HG03520 (cell line): ENCODE results near the gene AKR1B15.
"Not testable (repeated sequence)": the region's sequence is repeated elsewhere in the genome, so short reads cannot be mapped to it uniquely, and the experiment has no call there.

ENCODE experiments used
- ATAC-seq: cut with Tn5 transposase; IDR thresholded peaks from one replicate; pipeline ENCODE4 v1.9.1; 2021; ENCODE audit warnings: mild to moderate bottlenecking, moderate library complexity; ENCODE audit not compliant: unreplicated experiment

AKR1B15 gene

DNA sequence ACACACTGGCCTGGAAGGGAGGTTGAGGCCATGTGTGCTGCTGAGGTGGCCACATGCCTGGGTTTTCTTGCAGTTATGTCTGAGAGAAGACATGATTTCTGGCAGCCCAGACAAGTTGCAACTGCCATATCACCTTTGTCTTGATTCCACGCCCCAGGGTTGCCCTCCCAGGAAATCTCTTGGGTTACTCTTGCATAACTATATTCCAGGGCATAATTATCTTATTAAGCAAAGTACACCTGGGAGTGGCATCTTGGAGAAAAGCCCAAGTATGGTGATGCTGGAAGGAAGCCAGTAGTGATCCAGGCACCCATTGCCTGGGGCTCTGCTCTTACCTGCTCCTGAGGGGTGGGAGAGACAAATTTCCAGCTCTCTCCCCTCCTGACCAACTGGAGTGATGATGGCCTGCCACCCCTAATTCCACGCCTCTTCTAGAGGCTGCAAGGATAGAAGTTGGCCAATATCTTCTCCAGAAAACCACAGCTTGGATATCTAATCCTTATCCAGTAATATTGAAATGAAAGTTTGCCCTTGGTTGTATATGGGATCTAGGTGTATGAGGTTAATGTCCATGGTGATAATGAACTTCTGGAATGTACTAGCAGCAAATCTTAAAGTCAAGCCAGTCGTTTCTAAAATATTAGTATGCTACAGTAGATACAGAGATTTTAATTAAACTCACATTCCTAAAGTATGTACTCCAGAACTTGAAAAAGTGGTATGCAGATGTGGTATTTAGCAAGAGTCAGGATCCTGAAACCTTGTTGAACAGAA, 16.5 kb upstream of the AKR1B15 start:
- no peak for ATAC-seq

DNA sequence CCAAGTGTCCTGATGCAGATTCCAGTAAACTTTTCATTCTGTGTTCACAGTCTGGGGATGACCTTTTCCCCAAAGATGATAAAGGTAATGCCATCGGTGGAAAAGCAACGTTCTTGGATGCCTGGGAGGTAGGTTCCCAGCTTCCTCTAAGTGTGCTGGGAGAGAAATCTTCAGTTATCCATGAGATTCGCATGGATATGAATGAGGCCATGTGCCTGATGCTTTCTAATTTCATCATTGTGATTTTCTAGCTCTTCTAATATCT, 16.0 kb upstream of the AKR1B15 start:
- ATAC-seq: no peak

DNA sequence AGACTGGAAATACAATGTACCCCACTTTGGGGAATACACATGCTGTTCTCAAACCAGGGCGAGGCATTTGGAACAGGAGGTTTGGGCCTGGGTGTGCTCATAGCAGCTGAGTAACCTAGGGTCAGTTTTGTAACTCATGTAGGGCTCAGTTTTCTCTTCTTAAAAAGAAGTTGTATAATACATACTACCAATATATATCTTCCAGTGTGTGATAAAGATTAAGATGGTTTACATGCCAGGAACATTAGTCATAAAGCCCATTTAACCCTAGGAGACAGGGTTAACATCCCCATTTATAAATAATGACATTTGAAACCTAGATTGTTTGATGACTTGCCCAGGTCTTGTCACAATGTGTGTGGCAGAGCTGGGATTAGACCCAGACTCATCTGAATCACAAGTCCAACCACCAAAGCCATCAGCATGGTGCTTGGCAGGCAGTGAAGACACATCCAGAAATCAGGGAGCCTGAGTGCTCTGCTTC, 15.6 kb upstream of the AKR1B15 start:
- ATAC-seq: no peak

DNA sequence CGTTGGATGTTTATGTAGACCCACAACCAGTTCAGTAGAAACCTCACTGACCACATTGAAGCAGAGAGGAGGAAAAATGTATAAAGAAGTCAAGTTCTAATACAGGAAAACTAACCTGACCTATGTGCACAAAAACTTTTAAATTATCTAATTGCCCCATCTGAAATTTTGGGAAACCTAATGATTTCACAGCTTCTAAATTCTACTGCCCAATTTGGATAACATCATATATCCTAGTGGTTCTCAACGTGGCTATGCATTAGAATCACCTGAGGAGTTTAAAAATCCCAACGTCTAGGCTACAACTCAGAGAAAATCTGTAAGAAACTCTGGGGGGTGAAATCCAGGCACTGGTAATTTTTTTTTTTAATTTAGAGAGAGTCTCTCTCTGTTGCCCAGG, 14.3 kb upstream of the AKR1B15 start:
- no peak for ATAC-seq

DNA sequence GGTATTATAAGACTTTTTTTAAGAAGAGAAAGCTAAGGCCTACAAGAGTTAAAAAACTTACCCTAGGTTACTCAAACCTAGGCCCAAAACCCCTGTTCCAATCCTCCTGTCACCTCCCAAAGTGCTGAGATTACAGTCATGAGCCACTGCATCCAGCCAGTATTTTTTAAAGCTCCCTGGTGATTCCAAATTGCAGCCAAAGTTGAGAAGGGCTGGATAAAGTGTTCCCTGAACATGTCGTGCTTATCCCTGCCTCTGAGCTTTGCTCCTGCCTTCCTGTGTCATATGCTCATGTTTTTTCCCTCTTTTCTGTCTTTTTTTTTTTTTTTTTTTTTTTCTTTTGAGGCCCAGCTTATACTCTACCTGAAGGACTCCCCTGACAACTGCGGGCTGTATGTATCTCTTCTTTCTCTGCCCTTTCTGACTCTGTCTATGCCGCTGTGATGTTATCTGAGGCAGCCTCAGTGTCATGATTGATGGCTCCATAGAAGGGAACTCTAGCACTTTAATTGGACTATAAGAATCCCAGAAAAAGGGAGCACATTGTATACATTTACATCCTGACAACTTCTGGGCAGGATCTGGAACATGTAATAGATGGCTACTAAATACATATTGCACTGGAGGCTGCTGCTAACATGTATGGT, 13.5 kb upstream of the AKR1B15 start:
- no peak for ATAC-seq

DNA sequence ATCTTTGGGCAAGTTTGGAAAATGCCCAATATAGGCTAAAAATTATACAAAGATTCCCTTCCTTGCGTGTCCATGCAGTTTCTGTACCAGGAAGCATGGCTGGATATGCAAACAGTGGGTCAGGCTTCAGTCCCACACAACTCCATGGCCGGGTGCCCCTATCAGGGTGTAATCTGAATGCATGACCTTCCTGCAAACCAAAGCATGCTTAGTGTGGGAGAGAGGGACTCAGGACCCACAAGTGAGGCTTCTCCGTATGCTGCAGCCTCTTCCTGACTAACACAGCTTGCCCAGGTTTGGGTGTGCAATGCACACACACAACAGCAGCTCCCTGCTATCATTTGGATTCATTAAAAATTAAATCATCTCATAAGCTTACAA, 13.0 kb upstream of the AKR1B15 start:
- ATAC-seq: no peak

DNA sequence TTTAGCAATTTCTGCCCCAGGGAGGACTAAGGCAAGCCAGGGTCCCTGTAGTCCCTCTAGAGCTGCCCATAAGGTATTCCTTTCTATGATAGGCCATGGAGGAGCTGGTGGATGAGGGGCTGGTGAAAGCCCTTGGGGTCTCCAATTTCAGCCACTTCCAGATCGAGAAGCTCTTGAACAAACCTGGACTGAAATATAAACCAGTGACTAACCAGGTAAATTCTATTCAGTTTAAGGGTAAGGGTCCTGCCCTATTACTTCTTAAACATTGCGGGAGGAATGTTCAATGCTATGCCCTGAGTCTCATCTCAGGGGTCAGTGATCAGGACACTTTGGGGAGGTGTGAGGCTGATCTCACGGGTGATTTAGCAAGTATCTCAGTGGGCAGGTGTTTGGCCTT, 12.4 kb upstream of the AKR1B15 start:
- ATAC-seq: not testable (repeated sequence)

DNA sequence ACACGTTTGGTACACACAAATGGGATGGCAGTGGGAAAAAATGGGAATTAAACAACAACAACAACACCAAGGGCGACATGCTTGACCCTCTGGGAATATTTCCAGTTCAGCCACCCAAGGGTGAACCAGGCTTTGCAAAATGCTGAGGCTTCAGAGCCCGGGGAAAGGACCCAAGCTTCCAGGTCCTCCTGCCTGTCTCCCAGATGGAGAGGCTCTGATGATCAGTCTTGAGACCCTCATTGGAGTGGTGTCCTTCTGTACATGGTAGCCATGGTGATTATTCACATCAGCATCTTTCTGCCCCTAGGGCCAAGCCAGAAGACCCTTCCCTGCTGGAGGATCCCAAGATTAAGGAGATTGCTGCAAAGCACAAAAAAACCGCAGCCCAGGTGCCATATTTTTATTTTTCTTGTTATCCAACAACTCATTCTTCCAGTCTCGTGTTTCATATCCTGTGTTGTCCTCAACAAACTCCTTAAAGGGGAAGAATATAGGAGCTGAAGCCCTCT, 11.6 kb upstream of the AKR1B15 start:
- ATAC-seq: not testable (repeated sequence)

DNA sequence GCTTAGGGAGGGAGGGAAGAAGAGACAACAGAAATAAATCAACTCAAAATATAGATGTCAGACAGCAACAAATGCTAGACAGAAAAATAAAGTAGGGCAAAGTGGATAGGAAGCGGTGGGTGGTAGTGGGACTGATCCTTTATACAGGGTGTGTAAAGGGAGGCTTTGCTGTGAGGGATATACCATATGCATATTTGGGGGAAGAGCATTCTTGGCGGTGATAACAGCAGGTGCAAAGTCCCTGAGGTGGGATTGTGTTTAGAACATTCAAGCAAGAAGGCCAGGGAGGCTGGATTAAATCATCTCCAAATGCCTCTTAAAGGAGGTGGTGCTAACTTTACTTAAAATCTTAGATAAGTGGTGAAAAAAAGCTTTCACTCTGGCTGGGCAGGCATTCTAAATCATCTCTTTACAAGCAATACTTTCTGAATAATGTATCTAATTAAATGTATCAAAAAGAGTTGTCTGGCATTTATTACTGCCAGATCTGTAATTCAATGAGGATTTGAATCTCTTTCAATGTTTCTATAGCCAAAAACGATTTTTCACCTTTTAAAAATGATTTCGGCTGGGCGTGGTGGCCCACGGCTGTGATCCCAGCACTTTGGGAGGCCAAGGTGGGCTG, 9.4 kb upstream of the AKR1B15 start:
- ATAC-seq: no peak

DNA sequence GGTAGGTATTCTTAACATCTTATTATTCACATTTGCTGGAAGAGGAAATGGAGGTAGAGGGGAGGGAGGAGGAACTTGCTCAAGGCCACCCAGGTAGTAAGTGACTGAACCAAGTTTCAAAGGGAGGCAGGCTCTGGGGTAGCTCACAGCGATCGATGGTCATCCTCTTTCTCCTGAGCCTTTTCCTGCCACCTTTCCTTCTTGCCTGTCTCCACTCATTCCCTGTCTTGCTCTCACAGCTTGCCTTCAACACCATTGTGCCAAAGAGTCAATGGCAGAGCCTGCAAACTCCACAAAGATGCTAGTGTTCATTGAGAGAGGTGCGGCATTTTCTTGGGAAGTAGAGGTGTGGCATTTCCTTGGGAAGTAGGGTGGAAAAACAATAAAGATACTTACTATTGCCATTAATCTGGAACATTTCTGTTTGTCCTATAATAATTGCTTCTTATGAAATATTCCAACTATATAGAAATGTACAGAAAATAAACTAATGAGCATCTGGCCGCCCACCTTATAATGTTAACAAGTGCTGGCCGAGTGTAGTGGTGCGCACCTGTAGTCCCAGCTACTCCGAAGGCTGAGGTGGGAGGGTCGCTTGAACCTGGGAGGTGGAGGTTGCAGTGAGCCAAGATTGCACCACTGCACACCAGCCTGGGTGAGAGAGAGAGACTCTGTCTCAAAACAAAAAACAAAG, 7.3 kb upstream of the AKR1B15 start:
- not testable (repeated sequence) for ATAC-seq

DNA sequence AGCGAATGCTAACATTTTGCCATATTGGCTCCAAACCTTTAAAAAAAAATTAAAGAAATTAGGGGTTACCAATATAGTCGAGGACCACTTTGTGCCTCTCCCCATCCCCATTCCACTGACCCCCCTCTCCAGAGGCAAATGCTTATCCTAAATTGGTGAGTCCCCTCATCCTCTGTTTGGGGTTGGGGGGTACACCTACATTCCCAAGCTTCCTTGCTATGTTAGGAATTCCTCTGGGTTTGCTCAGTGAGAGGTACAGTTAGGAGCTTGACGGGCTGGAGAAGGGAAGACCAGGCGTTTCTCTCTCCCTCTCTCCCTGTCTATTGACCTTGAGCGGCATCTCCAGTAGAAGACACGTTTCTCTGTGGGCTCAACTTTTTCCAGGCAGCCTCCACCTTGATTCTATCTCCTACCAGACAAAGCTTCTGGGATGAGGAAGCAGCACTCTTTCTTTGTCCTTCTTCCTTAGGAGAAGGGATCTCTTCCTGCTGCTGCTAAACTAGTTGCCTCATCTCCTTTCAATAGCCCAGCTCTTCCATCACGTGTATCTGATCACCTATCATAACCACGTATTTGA, 6.6 kb upstream of the AKR1B15 start:
- ATAC-seq: no peak

DNA sequence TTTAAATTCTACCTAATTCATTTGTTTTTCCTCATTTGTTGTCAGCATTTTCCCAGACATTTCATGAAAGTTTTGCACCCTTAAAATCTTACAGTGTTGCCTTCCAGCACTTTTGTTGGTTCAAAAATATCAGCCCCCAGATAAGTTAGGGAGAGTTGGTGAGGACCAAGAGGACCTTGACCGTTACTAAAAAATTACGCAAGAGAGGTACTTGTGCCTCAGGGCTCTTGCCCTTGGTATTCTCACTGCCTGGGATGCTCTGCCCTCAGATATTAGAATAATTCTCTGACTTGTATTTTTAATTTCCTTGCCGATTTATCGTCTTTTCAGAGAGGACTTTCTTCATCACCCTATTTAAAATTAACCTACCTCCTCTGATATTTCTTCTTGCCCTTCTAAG, 3.5 kb upstream of the AKR1B15 start:
- ATAC-seq: no peak

DNA sequence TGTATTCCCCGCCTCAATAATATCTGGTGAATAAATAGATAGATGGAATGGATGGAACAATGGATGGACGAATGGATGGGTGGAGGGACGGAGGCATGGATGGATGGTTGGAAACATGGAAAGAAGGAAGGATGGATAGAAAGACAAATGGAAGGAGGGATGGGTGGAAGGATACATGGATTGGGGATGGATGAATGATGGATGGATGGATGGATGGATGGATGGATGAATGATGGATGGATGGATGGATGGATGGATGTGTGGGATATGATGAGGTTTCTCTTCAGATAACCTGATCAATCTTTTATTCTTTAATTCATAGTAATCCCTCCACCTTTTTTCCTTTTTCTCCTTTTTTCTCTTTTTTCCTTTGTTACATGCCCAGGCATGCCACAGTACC, 3.0 kb upstream of the AKR1B15 start:
- no peak for ATAC-seq

DNA sequence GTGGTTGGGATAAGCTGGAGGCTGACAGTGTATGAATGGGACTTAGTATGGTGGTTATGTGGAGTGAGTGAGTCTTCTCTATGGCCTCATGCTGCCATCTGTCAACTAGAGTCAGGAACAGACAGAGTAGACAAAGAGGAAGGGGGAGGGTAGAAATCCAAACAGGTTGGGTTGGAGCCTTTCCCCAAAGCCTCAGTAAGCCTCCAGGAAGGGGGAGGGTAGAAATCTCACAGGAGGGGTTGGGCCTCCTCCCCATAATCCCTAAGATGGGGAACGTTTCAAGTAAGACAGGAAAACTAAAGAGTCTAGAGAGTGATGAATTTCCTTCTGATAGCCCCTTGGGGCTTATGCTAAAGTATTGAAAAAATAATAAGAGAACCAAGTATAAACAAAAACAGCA, 2.0 kb upstream of the AKR1B15 start:
- no peak for ATAC-seq

DNA sequence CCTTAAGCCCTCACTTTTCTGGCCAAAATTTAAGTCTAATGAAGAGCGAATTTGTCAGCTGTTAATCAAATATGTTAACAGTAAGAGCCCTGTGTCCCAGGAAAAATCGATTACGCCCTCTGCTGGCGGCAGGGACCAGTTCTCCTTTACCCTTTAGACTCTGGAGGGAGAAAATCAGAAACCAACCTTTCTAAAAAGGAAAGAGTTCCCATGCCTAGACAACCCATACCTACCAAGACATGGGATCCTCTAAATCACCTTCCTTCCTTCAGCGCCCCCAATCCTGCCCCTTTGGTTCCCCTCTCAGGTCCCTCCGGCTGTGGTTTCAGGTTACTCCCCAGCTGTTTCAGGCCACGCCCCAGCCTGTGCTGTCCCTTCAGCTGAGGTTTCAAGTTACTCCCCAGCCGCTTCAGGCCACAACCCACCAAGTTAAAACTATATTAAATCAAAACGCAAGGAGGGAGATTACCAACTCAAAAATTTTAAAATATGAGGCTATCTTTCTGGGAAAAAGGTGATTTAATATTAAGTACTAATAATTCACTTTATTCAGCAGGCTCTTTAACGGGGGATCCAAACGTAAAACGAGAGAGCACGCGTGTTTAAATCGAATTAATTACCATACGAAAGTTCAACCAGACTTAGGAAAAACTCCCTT, 1.4 kb upstream of the AKR1B15 start:
- peak; percentile 70 for ATAC-seq

DNA sequence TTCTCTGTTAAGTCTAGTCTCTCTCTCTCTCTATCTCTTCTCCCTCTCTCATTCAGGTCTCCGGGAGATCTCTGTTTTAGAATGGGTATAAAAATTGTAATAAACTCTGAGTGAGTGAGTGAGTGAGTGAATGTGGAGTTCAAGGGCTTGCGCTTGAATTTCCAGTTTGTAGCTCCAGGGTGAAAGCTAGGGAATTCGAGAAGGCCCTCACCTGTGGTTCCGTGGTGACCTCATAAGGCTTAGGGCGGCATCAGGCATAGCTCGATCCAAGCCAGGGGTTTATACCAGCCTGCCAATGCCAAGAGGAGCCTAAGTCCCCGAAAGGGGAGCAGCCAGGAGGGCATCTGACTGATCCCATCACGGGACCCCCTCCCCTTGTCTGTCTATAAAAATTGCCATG, 456 bp downstream of the AKR1B15 start:
- ATAC-seq: no peak

DNA sequence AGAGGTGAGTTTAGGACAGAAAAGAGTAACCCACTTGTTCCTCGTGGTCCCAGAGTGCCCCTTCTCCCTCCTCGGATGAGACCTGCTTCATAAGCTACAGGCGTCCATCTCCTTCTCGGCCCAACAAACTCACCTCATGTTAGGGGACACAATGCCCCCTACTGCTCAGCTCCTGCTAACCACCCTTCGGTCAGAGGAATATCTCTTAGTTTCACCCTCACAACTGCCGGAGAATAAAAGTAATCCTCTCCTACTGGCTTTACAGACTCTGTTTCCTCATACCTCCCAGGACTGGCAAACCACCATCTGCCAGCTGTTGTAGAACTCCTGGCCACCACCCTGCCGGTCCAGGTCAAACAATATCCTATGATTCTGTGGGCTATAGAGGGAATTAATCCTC, 3.2 kb downstream of the AKR1B15 start:
- ATAC-seq: no peak

DNA sequence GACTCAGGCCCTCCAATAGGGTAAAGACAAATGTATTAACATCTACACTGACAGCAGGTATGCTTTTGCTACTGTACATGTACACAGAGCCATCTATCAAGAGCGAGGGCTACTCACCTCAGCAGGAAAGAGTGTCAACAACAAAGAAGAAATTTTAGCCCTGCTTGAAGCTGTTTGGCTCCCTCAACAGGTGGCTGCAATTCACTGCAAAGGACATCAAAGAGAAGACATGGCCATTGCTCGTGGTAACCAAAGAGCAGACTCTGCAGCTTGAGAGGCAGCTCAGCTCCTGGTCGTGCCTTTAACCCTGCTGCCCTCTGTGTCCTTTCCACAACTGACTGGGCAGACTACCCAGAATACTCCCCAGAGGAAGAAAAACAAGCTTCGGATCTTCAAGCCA, 5.1 kb downstream of the AKR1B15 start:
- no peak for ATAC-seq

DNA sequence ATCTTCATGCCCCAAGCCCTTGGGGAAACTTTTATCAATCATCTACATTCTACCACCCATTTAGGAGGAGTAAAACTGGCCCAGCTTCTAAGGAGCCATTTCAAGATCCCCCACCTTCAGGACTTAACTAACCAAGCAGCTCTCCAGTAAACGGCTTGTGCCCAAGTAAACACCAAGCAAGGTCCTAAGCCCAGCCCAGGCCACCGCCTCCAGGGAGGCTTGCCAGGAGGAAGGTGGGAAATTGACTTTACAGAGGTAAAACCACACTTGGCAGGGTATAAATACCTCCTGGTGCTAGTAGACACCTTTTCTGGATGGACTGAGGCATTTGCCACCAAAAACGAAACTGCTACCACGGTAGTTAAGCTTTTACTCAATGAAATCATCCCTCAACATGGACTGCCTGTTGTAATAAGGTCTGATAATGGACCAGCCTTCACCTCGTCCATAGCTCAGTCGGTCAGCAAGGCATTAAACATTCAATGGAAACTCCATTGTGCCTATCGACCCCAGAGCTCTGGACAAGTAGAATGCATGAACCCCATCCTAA, 5.6 kb downstream of the AKR1B15 start:
- ATAC-seq: no peak

DNA sequence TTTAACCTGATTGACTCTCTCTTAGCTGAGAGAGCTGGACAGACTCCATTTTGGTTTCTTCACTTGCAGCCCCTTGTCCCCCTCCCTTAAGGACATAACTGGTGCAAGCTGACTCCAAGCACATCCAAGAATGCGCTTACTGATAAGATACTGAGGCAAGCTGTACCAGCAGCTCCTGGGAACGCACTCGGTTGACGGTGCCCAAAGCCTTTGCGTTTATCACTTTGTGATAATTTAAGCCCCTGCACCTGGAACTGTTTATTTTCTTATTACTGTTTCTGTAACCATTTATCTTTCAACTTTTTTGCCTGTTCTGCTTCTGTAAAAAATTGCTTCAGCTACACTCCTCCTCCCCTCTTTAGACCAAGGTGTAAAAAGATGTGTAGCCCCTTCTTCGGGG, 8.5 kb downstream of the AKR1B15 start:
- ATAC-seq: no peak
